ENCODE measurements around the gene MRE11.

MRE11 gene

DNA sequence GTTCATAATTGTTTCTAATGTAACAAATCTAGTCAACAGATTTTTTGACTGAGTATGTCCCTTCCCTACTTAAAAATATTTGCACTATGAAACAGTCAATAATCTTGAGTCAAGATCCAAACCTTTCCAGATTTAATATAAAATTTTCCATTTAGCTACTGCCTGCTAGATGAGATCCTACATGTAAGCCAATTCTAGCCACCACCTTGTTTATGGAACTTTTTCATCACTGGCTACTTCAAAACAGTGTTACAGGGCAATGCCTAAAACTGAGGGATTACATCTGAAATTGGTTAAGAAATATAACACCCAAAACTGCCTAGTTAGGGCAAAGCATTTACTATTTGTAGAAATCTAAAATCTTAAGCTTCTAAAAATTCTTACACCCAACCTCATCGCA is 39.6 kb upstream of the MRE11 start:
- in situ Hi-C loops (cut with HindIII; ENCODE audit: low pct_ligation_motif_present, low sequenced_read_pairs), result no loop called here
- TF ChIP-seq, protein P1, sequence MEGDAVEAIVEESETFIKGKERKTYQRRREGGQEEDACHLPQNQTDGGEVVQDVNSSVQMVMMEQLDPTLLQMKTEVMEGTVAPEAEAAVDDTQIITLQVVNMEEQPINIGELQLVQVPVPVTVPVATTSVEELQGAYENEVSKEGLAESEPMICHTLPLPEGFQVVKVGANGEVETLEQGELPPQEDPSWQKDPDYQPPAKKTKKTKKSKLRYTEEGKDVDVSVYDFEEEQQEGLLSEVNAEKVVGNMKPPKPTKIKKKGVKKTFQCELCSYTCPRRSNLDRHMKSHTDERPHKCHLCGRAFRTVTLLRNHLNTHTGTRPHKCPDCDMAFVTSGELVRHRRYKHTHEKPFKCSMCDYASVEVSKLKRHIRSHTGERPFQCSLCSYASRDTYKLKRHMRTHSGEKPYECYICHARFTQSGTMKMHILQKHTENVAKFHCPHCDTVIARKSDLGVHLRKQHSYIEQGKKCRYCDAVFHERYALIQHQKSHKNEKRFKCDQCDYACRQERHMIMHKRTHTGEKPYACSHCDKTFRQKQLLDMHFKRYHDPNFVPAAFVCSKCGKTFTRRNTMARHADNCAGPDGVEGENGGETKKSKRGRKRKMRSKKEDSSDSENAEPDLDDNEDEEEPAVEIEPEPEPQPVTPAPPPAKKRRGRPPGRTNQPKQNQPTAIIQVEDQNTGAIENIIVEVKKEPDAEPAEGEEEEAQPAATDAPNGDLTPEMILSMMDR (IDR thresholded peaks at IDR 0.05; ENCODE audit: low read depth, low read length, missing control alignments), result no peak
- H3K36me3 ChIP-seq (replicated peaks), result no peaks in the 10 kb centered on the region
- H3K27ac ChIP-seq, result no peak overlapping the region
- no peak for DNase-seq
- no peak overlapping the region for H3K4me3 ChIP-seq (ENCODE audit: low read depth, low read length)
- no peaks in the 10 kb centered on the region for H3K27me3 ChIP-seq (replicated peaks)

DNA sequence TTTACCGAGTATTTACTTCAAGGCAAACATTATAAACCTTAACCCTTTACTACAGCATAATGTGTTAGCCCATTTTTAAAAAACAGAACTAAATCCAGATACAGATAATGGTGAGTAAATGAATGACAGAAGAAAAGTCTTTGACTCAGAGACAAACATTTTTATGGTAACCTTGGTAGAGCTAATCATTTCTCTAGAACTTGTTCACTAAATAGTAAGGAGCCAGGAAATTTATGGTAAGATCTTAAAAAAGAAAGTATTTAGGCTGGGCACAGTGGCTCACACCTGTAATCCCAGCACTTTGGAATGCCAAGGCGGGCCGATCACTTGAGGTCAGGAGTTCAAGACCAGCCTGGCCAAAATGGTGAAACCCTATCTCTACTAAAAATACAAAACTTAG is 38.6 kb upstream of the MRE11 start:
- no peak for DNase-seq
- H3K27ac ChIP-seq, result no peak overlapping the region
- in situ Hi-C loops (cut with HindIII; ENCODE audit: low pct_ligation_motif_present, low sequenced_read_pairs), result no loop called here
- H3K4me3 ChIP-seq (ENCODE audit: low read depth, low read length), result no peak overlapping the region
- H3K36me3 ChIP-seq (replicated peaks), result no peaks in the 10 kb centered on the region
- TF ChIP-seq, protein P1 (IDR thresholded peaks at IDR 0.05; ENCODE audit: low read depth, low read length, missing control alignments), result no peak
- no peaks in the 10 kb centered on the region for H3K27me3 ChIP-seq (replicated peaks)

DNA sequence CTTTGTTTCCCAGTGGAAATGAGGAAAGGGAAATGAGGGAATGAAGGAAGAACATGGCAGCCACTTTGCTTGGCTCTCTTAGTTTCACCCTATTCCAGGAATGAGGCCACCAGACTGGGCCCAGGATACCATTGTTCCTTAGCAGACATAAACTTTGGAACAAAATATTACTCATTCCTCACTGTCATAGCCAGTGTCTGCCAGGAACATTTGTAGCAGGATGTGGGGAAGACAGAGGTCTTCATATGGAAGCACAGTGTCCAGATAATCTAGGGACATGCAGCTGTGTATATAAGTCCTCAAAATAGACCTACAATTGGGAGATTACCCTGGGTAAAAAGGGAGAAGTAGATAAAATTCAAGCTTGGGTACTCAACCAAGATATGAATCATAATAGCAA is 34.9 kb upstream of the MRE11 start:
- H3K27me3 ChIP-seq (replicated peaks), result no peaks in the 10 kb centered on the region
- no peaks in the 10 kb centered on the region for H3K36me3 ChIP-seq (replicated peaks)
- TF ChIP-seq, protein P1 (IDR thresholded peaks at IDR 0.05; ENCODE audit: low read depth, low read length, missing control alignments), result no peak
- peak overlapping the region; percentile 23 for H3K27ac ChIP-seq
- H3K4me3 ChIP-seq (ENCODE audit: low read depth, low read length), result no peak overlapping the region
- DNase-seq, result peak; percentile 49
- in situ Hi-C loops (cut with HindIII; ENCODE audit: low pct_ligation_motif_present, low sequenced_read_pairs), result no loop called here

DNA sequence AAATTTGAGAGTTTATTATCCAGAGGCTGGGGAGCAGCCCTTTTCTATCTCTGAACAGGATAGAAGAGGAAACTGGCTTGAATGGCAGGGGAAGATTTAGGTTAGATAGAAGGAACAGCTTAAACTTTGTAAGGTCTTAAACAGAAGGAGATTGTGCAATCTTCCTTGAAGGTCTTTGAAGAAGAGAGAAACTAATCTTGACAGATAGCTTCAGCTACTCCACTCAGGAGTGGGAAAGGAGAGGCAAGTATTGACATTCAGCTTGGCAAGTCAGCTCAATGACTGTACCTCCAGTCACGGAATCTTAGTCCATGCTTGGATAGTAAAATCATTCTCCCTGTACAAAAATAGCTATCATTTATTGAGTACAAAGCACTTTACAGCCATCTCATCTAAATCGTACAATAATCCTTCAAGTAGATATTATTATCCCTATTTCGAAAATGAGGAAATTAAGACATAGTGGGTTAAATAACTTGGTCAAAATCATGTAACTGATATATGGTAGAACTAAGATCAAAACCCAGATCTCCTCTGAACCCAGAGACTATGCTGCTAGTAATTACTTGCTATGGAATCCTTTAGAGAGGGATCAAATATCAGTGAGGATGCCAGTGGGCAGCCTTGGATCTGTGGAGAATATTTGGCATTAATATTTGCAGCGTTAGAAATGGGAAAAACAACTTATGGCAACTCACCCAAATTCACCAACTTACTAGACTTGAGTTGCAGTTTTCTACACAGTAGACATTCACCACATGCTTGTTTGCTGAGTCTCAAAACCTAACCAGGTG is 33.2 kb upstream of the MRE11 start:
- TF ChIP-seq, protein P1 (IDR thresholded peaks at IDR 0.05; ENCODE audit: low read depth, low read length, missing control alignments), result no peak
- in situ Hi-C loops (cut with HindIII; ENCODE audit: low pct_ligation_motif_present, low sequenced_read_pairs), result no loop called here
- DNase-seq, result no peak
- H3K36me3 ChIP-seq (replicated peaks), result no peaks in the 10 kb centered on the region
- H3K27ac ChIP-seq, result no peak overlapping the region
- no peak overlapping the region for H3K4me3 ChIP-seq (ENCODE audit: low read depth, low read length)
- no peaks in the 10 kb centered on the region for H3K27me3 ChIP-seq (replicated peaks)

GRCh38 chr11:94525546-94526324 is 32.1 kb upstream of the MRE11 start:
- Histone ChIP-seq H3K4me3 (ENCODE audit: low read depth, low read length) (no peak overlapping the region), H3K27me3 (replicated peaks) (no peaks in the 10 kb centered on the region), H3K27ac (no peak overlapping the region), H3K36me3 (replicated peaks) (no peaks in the 10 kb centered on the region)
- peak; percentile 65 for DNase-seq
- in situ Hi-C loops (cut with HindIII; ENCODE audit: low pct_ligation_motif_present, low sequenced_read_pairs), result no loop called here
- TF ChIP-seq, protein P1 (IDR thresholded peaks at IDR 0.05; ENCODE audit: low read depth, low read length, missing control alignments), result no peak

All from brain microvascular endothelial cell (primary cell).